Thyroid gland (tissue), 4 donors: ENCODE data around the gene TBXAS1. TPM values are rescaled to one million over a fixed set of nuclear protein-coding genes. Genes with fewer than 3 reads are reported as not detected.

ENCODE experiments used
- DNase-seq, 2 donors: peaks; one replicate each; pipeline ENCODE4 v3.0.0-alpha.2; 2019
- H3K27ac ChIP-seq, 3 donors: fragments of 200-600 bp; sonication (generic); 1 replicate in 2 of 3; 2 replicates in 1 of 3; pipeline ENCODE4 v1.5.1; 2016 to 2019; ENCODE audit warnings: mild to moderate bottlenecking in 1 of 3, moderate library complexity in 1 of 3
- H3K27me3 ChIP-seq: fragments of 200-600 bp; sonication (generic); one replicate; pipeline ENCODE4 v1.5.1; 2019
- H3K36me3 ChIP-seq, 2 donors: fragments of 200-600 bp; sonication (generic); one replicate each; pipeline ENCODE4 v1.5.1; 2016 to 2019
- H3K4me1 ChIP-seq, 2 donors: fragments of 200-600 bp; sonication (generic); one replicate each; pipeline ENCODE4 v1.5.1; 2017 to 2019
- H3K4me3 ChIP-seq, 3 donors: fragments of 200-600 bp; sonication (generic); replicated peaks in 1 of 3; 1 replicate in 2 of 3; 2 replicates in 1 of 3; pipeline ENCODE4 v1.5.1; 2016; ENCODE audit warnings: mild to moderate bottlenecking in 1 of 3
- H3K9me3 ChIP-seq: fragments of 200-600 bp; sonication (generic); one replicate; pipeline ENCODE4 v1.5.1; 2017
- POLR2A ChIP-seq, 2 donors: fragments of 450-650 bp; IDR thresholded peaks; one replicate each; pipeline ENCODE4 v1.6.1; 2017; ENCODE audit warnings: antibody characterized with exemption in 2 of 2, mild to moderate bottlenecking in 2 of 2, moderate library complexity in 1 of 2
- WGBS, 2 donors: methylation state at CpG; one replicate each; pipeline ENCODE4 v1.1.5; 2017; 5-methylcytosine and 5-hydroxymethylcytosine counted together
- intact Hi-C: fragments of 100-400 bp; cut with DNase I; formaldehyde crosslinking; loops from one replicate; pipeline ENCODE4 v1.15.1; 2023
- total RNA-seq, 4 donors: library from RNA; depleted of rRNA; stranded (reverse); fragments of >200 nt; gene quantifications; one replicate each; pipeline ENCODE4 v1.2.3, GENCODE V29; 2016
- TF ChIP-seq, protein P1 (sequence below), 6 experiments: fragments of 200-600 bp in 3 of 6; fragments of 450-650 bp in 3 of 6; sonication (generic) in 3 of 6; IDR thresholded peaks; one replicate each; pipeline ENCODE4 v1.5.1; 2016 to 2019; ENCODE audit warnings: antibody characterized with exemption in 6 of 6, mild to moderate bottlenecking in 2 of 6, inconsistent platforms in 1 of 6, moderate library complexity in 1 of 6

TBXAS1 gene
- total RNA-seq, 4 donors from 2014 or later: 5.1 to 13.2 (median 8.7) TPM

DNA sequence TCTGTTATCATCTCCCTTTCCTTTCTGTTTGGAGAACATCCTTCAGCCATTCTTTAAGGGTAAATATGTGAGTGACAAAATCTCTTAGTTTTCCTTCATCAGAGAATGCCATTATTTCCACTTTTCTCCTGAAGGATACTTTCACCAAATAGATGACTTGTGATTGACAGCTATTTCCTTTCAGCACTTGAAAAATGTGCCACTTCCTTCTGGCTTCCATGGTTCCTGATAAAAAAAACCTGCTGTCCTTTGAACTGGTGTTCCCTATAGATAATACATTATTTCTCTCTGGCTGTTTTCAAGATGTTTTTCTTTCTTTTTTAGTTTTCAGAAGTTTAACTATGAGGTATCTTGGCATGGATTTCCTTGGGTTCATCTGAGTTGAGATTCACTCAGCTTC lies 79.7 kb downstream of the TBXAS1 start:
- no peaks in the 10 kb centered on the region for H3K36me3 ChIP-seq
- no peaks in the 10 kb centered on the region for H3K27me3 ChIP-seq
- no peak for DNase-seq
- intact Hi-C loops: no loop called here
- no peak overlapping the region for H3K27ac ChIP-seq
- H3K4me3 ChIP-seq: no peak overlapping the region
- no peaks in the 10 kb centered on the region for H3K4me1 ChIP-seq
- no peak for TF ChIP-seq POLR2A (IDR thresholded peaks at IDR 0.05)
- TF ChIP-seq, protein P1, sequence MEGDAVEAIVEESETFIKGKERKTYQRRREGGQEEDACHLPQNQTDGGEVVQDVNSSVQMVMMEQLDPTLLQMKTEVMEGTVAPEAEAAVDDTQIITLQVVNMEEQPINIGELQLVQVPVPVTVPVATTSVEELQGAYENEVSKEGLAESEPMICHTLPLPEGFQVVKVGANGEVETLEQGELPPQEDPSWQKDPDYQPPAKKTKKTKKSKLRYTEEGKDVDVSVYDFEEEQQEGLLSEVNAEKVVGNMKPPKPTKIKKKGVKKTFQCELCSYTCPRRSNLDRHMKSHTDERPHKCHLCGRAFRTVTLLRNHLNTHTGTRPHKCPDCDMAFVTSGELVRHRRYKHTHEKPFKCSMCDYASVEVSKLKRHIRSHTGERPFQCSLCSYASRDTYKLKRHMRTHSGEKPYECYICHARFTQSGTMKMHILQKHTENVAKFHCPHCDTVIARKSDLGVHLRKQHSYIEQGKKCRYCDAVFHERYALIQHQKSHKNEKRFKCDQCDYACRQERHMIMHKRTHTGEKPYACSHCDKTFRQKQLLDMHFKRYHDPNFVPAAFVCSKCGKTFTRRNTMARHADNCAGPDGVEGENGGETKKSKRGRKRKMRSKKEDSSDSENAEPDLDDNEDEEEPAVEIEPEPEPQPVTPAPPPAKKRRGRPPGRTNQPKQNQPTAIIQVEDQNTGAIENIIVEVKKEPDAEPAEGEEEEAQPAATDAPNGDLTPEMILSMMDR (IDR thresholded peaks at IDR 0.05): no peak
- H3K9me3 ChIP-seq: no peaks in the 10 kb centered on the region

DNA sequence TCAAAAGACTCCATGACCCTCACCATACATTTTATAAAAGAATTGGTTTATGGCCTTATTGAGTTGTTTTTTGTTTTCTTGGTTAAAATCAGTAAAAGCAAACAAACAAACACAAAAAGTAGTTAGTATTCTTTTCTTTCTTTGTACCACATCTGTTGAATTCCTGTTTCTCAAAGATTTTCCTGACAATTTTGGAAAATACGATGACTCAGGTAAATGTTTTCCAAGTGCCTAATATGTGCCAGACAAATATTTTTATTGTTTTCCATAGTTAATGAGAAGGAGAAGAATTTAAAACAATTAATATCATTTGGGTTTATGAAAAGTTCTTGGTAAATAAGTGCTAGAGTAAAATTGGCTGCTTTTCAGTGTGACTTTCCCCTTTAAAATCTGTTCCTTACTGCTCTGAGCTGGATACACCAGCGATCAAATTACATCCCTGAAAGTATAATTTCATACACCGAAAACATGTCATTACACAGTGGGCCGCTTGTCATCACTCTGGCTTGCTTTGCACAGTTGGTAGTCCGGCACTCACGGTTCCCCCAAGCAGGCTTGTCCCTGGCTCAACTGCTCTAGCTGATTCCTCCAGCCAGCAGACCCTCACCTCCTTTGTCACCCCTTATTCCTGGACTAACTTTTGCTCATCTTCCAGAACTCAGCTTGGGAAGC lies 80.5 kb downstream of the TBXAS1 start:
- Histone ChIP-seq H3K27me3 (no peaks in the 10 kb centered on the region), H3K4me3 (no peak overlapping the region), H3K27ac (no peak overlapping the region), H3K9me3 (no peaks in the 10 kb centered on the region), H3K36me3 (no peaks in the 10 kb centered on the region), H3K4me1 (no peaks in the 10 kb centered on the region)
- DNase-seq: no peak
- 75% methylated on average over 6 of the region's 6 CpGs for WGBS, 2 donors
- intact Hi-C loops: no loop called here
- TF ChIP-seq, protein P1 (IDR thresholded peaks at IDR 0.05): no peak

DNA sequence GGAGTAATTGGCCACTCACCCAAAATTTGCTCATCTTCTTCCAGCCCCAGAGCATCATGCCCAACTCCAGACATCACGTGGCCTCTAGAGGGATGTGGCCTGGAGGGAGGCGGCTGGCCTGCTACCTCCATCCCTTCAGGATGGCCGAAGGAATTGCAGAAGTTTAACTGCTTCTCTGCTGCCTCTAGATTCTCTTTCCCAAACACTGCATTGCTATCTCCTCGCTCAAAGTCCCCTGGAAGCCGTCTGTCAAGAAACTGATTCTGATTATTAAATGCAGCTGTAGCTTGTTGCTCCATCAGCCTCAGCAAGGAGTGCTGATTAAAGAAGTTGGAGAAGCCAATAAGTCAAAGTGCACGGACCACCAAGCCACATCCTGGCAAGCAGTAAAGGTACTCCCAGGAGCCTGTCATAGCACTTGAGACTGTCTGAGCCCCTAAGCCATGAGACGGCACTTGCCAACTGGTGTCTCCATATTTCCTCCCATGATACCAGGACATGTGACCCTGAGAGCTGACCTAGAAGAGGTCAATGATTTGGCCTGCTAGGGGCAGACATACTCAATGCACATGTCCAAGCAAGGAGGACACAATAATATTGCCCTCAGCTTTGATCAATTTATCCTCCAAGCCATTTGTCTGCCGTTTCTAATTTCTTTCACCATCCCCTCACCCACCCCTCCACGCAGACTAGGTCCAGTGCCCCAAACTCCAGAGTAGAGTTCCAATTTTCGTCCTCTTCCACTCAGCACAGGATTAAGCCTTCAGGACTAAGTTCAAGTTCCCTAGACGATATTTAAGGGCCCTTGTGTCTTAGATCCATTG lies 84.2 kb downstream of the TBXAS1 start:
- intact Hi-C loops: no loop called here
- Histone ChIP-seq H3K27me3 (no peaks in the 10 kb centered on the region), H3K27ac (no peak overlapping the region), H3K4me1 (peaks cover 0 to 16% of the 10 kb centered on the region in 2 donors), H3K9me3 (no peaks in the 10 kb centered on the region), H3K4me3 (no peak overlapping the region), H3K36me3 (no peaks in the 10 kb centered on the region)
- WGBS, 2 donors: 83 to 84% methylated on average over 10 to 11 of the region's 11 CpGs
- no peak for TF ChIP-seq POLR2A (IDR thresholded peaks at IDR 0.05)
- TF ChIP-seq, protein P1 (IDR thresholded peaks at IDR 0.05): no peak
- no peak for DNase-seq

DNA sequence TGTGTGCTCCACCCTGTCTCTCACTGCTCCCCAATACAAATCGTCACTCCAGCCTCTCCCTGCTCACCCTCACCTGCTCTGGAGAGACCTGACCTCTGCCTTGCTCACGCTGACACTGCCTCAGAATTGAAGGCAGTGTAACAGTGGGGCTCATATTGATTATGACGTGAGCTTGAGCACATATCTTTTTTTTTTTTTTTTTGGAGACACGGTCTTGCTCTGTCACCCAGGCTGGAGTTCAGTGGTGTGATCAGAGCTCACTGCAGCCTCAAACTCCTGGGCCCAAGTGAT lies 84.7 kb downstream of the TBXAS1 start:
- no peak for DNase-seq
- H3K27ac ChIP-seq: no peak overlapping the region
- 62 to 84% methylated on average over 4 of the region's 4 CpGs for WGBS, 2 donors
- H3K4me3 ChIP-seq: no peak overlapping the region
- no peaks in the 10 kb centered on the region for H3K36me3 ChIP-seq
- H3K27me3 ChIP-seq: no peaks in the 10 kb centered on the region
- TF ChIP-seq, protein P1 (IDR thresholded peaks at IDR 0.05): no peak
- no peak for TF ChIP-seq POLR2A (IDR thresholded peaks at IDR 0.05)
- intact Hi-C loops: no loop called here
- H3K4me1 ChIP-seq: peaks cover 0 to 16% of the 10 kb centered on the region in 2 donors
- H3K9me3 ChIP-seq: no peaks in the 10 kb centered on the region
